Measurements from ENCODE around the gene ZNF234.

DNA sequence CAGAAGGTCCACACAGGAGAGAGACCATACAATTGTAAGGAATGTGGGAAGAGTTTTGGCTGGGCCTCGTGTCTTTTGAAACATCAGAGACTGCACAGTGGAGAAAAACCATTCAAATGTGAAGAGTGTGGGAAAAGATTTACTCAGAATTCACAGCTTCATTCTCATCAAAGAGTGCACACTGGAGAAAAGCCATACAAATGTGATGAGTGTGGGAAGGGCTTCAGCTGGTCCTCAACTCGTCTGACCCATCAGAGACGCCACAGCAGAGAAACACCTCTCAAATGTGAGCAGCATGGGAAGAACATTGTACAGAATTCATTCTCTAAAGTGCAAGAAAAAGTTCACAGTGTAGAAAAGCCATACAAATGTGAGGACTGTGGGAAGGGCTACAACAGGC, 33.6 kb upstream of the ZNF234 start:
- TF ChIP-seq, protein P1, sequence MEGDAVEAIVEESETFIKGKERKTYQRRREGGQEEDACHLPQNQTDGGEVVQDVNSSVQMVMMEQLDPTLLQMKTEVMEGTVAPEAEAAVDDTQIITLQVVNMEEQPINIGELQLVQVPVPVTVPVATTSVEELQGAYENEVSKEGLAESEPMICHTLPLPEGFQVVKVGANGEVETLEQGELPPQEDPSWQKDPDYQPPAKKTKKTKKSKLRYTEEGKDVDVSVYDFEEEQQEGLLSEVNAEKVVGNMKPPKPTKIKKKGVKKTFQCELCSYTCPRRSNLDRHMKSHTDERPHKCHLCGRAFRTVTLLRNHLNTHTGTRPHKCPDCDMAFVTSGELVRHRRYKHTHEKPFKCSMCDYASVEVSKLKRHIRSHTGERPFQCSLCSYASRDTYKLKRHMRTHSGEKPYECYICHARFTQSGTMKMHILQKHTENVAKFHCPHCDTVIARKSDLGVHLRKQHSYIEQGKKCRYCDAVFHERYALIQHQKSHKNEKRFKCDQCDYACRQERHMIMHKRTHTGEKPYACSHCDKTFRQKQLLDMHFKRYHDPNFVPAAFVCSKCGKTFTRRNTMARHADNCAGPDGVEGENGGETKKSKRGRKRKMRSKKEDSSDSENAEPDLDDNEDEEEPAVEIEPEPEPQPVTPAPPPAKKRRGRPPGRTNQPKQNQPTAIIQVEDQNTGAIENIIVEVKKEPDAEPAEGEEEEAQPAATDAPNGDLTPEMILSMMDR (IDR thresholded peaks at IDR 0.05; ENCODE audit: low read length): no peak
- TF ChIP-seq EZH2 (optimal IDR thresholded peaks at IDR 0.05; ENCODE audit: low read depth, low read length) (no peak), EZH2phosphoT487 (IDR thresholded peaks at IDR 0.05; ENCODE audit: low read length) (no peak)

All from MM.1S (cell line).